ENCODE measurements around the gene ATP1B1.
A peak's percentile ranks its signal among the peaks of the same experiment; 100 is the strongest.

ATP1B1 gene

GRCh38 chr1:169094897-169095569, 11.5 kb upstream of the ATP1B1 start:
- peak; percentile 63 for DNase-seq

GRCh38 chr1:169098380-169098779, 8.1 kb upstream of the ATP1B1 start:
- DNase-seq = no peak

- DNase-seq = no peak
Observed at GRCh38 chr1:169099561-169099960, 6.9 kb upstream of the ATP1B1 start.

- DNase-seq = no peak
Observed at GRCh38 chr1:169100208-169100607, 6.3 kb upstream of the ATP1B1 start.

DNA sequence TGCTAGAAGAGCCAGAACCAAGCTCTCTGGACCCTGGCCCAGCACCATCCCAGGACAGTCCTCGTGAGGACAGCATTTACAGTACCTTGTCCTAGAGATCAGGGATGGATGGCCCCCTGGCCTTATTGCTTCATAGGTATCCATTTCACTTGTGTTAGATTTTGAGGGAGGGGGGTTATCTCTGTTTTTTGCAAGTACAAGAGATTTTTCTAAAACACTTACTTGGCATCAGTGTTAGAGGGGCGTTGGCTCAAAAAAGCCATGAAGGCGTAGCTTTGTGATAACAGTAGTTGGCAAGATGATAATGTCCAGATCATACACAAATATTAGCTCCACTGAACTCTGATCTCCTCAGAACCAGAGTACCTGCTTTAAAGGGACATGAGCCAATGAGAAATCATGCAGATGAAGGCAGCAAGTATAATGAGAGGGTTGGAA, 5.8 kb upstream of the ATP1B1 start:
- DNase-seq = no peak

DNA sequence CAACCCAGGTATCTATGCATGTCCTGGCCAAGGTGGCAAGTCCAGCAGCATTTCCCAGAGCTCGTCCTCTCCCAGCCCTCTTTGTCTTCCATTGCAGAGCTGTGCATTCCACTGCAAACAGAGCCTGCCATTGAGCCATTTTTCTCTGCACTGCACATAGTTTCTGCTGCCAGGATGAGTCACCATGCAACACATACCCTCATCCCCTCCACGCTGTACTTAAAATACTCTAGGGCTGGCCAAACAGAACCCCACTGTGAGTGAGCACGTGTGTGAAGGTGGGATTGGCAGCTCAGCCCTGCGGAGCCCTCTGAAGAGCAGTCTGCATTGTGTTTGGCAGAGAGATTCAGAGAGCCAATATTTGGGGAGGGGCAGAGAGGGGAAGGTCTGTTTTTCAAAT, 3.9 kb upstream of the ATP1B1 start:
- DNase-seq = peak; percentile 91

GRCh38 chr1:169103002-169103401, 3.5 kb upstream of the ATP1B1 start:
- DNase-seq = no peak

- peak; percentile 66 for DNase-seq
Observed at GRCh38 chr1:169103480-169103893, 3.0 kb upstream of the ATP1B1 start.

DNA sequence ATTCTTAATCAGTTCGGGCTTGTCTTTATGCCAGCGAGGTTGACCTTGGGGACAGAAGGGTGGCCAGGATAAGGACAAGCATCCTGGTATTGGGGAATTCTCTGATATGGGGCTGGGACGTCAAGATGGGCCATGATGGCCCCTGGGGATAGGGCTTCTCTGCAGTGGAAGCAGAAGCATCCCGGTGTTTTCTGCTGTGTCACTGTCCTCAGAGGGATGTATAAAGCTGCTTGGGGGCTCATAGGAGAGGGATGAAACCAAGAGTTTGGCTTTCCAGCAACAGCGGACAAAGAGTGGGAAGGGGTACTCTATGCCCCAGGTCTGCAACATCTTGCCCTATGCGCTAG, 1.4 kb upstream of the ATP1B1 start:
- DNase-seq = no peak

- peak; percentile 92 for DNase-seq
Observed at GRCh38 chr1:169105434-169106094, 926 bp upstream of the ATP1B1 start.

DNA sequence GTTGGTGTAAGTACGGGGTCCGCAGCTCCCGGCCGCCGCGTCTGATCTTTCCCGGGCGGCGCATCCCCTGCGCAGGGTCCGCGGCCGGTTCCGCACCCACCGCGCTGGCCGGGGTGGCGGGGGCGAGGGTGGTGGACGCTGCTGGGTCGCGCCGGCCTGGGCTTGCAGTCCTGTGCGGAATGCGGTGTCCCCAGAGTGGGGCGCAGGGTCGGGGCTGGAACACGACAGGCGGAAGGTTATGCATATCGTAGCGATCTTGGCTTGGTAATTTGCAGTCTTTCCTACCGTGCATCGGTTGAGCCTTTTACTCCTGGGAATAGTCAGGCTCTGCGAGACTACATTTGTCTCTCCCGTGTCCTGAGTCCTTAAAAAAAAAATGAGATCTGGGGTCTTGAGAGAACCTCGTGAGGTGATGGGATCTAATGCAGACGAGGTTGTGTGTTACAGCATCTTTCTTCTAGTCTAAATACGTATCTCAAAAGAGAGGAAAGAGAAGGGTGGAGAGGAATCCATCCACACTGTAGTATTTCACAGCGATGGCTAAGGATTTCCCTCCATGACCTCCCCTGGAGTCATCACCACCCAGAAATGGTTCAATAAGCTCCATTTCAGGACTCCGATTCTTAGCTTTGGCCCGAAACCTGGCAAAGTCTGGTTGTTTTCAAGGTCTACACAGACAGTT, 572 bp downstream of the ATP1B1 start:
- DNase-seq = peak; percentile 74

GRCh38 chr1:169107603-169108208, 1.2 kb downstream of the ATP1B1 start:
- DNase-seq = peak; percentile 48

DNA sequence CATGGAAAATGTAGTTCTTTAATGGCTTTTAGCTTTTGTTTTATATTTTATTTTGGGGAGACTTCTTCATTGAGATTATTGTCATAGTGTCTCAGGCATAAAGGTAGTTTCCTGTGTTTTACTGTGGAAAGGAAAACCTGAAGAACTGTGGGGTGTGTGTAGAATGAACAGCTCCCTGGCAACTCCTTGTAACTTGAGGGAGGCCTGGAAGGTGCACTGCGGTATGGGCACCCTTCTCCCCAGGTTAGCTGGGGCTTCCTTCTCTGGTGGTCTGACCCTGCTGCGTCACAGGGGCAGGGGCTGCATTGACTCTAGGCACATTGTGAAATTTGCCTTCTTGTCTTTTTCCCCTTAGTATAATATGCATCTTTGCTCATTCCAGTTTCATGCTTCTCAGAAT, 1.7 kb downstream of the ATP1B1 start:
- peak; percentile 38 for DNase-seq

DNA sequence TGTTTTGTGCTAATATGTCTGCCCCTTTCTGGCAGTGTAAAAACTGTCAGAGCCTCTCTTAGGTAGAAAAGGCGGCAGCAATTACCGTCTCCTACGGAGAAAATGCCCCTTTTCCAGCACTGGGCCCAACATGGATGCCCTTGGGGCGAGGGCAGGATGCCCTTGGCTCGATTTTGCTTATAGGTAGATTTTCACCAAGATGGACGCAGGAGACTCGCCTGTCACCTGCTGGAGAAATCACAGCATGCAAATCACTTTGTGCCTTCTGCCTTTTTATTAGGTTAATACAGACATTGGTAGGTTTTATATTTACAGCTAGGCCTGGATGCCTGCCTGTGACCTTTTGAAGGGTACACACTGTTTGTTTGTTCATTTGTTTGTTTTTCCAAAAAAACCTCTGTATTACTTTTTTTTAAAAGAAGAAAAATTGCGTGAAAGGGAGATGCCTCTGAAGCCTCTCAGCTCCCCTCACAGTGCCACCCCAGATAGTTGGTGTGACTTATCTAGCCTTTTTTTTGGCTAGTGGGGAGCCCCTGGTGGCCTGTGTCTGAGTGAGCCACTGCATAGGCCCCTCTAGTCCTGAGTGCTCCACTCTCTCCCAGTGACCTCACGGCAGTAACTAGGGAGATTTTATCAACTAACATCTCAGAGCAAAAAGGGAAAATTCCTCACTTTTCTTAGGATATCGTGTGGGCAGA, 2.5 kb downstream of the ATP1B1 start:
- peak; percentile 64 for DNase-seq

GRCh38 chr1:169109561-169110134, 3.2 kb downstream of the ATP1B1 start:
- peak; percentile 64 for DNase-seq

- DNase-seq = no peak
Observed at GRCh38 chr1:169110236-169110635, 3.7 kb downstream of the ATP1B1 start.

- no peak for DNase-seq
Observed at GRCh38 chr1:169110689-169111447, 4.4 kb downstream of the ATP1B1 start.

DNA sequence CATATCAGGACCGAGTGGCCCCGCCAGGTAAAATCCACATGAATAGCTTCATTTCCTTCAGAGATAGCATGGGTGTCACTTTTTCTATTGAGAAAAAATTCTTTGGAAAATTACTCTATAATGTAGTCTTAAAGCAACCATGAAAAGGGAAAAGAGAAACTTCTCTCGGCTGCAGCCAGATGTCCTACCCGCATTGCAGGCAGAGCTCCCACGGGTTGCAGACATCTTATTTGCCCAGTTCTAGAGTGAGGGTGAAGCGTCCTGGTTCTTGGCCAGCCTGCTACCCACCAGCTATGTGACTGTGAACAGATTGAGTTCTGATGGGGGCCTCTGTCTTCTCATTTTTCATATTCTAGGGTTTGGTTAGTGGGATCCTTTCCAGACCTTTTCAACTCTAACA, 5.0 kb downstream of the ATP1B1 start:
- DNase-seq = no peak

DNA sequence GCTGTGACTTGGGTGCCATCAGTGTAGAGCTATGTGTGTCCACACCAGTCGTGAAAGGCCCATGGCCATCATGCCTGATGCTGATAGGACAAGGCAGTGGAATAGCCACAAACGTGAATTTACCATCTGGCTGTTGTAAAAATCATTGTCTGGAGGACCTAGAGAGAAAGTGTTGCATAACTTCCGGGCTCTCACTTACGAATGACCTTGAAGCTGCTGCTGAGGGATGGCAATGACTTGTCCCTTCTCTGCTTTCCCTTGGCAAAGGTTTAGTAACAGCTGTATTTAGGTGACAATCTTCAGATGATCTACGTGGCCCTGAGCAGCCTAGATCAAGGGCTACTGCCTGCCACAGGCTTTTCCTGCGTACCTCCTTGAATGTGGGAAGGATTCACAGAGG, 5.8 kb downstream of the ATP1B1 start:
- DNase-seq = no peak

DNA sequence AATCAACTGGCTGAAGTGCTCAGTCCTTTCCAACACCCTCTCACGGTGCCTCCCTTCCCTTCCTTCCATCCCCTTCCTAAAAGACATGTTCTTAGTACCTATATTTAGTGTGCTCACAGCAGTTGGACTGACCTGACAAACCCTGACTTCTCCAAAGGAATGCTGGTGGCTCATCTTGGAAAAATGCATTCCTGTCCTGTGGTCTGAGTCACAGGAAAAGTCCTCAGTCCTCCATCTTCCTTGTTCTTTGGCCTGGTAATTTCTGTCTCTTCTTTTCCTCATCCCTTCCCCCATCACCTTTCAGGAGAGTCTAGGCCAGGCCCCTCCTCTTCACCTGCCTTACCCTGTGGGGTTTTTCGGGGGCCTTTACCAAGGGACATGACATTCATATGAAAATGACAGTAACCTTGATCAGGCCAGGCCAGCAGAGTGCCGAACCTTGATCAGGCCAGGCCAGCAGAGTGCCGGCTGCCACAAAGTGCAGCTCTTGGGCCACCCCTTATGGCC, 7.2 kb downstream of the ATP1B1 start:
- no peak for DNase-seq

GRCh38 chr1:169115891-169116585, 9.5 kb downstream of the ATP1B1 start:
- peak; percentile 14 for DNase-seq
